ENCODE results near the gene PRKACA.

The PRKACA gene

DNA sequence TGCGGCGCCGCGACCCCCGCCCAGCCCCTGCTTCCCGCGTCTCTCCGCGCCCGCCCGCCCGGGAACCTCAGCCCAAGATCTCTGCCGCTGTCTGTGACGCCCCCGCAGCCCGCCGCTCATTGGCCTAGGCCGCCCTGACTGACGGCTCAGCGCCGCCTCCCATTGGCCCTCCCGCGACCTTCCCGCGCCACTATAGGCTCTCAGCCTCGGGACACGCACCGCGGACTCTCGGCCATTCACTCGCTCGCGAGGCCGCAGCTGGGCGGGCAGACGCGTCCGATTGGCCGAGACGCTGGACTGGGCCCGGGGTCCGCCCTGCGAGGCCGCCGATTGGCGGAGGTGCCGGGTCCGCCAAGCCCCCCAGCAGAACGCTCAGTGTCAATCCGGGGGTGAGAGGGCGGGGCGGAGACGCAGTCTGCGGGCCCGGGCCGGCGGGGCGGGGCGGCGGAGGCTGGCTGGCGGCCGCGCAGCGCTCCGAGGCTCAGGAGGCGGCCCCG is at the start of gene PRKACA:
TSS of gene PRKACA (minus strand) at position 95 of the 497 bp plus-strand sequence. CDS start 215 bp downstream, outside the sequence.
- DNase-seq = peak; percentile 99

DNA sequence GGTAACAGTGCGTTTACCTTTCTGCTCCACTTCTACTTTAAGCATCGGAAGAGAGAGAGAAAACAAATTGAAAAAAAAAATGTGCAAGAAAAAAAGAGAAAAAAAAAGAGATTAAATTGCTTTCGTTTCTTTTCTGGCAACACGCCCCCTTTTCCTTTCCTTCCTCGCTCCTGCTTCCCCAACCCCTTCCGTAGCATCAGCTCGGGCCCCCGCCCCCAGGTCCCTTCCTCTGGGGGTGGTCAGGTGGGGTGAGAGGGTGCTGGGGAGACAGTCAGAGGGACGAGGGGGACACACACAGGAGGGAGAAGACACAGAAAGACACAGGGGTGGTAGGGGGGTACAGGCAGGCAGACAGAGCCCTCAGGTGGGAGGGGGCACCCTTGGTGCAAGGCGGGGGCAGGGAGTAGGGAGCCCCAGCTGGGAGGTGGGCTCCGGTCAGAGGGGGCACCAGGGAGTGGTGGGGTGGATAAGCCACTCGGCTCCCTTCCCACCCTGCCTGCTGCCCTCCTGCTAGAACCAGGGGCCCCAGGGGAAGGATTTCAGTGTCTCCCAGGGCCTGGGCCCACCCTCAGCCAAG is 49.5 kb upstream of the PRKACA start:
- DNase-seq = no peak

DNA sequence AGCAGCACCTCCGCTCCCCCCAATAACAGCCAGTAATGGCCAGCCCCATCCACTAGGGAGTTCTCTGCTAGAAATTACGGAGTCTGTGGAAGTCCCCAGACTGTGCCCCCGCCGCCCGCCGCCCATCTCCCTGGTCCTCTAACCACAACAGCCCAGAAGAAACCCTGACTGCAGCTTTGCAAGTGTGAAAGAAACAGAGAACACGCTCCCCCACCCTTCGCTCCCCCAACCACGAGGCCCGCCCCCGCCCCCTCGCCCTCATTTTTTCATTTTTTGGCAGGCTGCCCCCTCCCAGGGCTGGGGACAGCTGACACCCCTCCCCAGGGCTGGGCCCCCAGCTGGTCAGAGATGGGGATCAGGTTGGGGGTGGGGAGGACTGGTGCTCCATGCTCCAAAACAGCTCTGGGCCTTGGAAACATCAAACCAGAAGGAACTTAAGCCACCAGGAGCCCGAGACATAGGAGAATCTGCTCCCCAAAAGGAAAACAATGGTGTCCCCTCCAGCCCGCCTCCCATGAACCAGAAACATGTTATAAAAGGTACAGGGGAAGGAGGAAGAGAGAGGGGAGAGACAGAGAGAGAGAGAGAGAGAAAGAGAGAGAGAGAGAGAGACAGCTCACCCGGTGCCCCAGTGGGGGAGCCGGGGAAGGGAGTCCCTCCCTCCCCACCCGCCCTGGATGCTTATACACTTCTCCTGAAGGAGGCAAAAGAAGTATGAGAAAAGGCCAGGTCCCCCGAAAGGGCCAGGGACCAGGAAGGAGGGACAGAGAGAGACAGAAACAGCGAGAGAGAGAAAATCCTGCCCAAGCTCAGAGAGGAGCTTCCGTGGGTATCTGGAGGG is 48.6 kb upstream of the PRKACA start:
- no peak for DNase-seq

DNA sequence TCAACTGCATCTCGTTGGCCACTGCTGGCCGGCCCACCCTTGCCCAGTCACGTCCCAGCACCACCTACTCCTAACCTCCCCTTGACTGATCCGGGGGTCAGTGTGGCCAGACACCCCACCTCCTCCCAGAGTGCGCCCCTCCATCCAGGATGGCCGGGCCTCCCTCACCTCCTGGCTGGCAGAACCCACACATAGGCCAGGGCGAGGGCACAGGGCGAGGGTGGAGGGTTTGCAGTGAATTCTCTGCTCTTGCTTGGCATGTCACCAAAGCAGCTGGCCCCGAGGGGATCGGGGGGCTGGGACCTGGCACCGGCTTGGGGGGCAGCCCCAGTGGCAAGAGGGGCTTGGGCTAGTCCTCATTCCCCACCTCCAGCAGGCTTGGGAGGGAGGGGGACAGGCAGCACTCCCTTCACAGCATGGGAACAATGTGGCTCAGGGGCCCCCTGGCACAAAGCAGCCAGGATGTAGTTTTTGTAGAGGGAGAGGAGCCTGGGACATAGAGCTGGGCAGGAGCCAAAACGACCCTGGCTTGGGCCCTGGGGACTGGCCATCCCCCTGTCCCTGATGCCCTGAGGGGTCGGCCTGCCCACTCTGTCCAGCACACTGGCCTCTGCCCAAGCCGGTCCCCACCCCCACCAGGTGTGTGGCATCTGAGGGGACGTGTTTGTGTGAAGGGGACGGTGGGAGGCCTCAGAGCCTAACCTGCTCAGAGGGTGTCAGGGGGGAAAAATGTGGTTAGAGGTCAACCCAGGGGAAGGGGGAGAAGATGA is 47.3 kb upstream of the PRKACA start:
- no peak for DNase-seq

DNA sequence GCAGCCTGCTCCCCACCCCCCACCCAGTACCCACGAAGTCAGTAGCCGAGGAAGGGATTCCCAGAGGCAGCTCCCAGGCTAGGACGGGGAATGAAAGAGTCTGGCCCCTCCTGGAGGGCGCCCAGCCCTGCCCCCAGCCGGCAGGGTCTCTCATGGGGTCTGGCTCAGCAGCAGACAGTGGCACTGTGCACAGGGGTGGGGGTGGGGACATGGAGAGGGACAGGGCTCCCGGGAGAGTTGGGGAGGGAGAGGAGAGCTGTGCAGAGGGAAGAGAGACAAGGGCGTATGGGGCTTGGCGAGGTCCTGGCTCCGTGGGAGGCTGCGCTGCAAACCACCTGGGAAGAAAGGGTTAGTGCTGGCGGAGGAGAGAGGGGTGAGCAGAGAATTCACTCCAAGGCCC is 46.5 kb upstream of the PRKACA start:
- DNase-seq = no peak

DNA sequence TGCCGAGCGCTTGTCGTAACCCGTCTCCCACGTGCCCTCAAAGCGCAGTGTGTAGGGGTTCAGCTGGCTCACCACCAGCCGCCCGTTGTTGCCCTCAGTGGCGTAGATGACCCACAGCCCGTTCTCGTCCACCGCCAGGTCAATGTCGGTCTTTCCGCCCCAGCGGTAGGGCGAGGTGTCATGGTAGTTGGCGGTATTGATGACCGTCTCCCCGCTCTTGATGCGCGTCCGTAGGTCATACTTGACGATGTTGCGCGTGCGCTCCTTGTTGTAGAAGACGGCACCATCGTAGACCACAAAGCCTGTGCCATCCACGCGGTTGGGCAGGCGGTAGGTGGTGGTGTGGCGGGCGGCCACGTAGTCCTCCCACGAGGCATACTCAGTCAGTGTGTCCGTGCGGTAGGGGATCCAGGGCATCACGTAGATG is 45.3 kb upstream of the PRKACA start:
- no peak for DNase-seq

DNA sequence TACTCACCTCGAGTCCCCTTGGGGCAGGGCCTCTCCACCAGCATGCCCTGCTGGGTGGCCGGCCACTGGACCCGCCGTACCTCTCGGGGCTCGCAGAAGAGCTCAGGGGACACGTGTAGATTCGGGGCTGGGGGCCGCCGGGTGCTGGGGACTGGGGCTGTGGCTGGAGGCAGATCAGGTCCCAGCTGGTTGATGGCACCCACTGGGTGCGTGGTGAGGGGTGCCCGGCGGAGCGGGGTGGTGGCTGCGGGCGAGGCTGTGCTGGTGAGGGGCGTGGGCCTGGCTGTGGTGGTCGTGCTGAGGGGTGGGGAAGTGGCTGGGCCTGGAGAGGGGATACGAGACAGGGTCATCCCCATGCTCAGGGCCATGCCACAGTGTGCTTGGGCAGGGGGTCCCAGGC is 43.7 kb upstream of the PRKACA start:
- no peak for DNase-seq

DNA sequence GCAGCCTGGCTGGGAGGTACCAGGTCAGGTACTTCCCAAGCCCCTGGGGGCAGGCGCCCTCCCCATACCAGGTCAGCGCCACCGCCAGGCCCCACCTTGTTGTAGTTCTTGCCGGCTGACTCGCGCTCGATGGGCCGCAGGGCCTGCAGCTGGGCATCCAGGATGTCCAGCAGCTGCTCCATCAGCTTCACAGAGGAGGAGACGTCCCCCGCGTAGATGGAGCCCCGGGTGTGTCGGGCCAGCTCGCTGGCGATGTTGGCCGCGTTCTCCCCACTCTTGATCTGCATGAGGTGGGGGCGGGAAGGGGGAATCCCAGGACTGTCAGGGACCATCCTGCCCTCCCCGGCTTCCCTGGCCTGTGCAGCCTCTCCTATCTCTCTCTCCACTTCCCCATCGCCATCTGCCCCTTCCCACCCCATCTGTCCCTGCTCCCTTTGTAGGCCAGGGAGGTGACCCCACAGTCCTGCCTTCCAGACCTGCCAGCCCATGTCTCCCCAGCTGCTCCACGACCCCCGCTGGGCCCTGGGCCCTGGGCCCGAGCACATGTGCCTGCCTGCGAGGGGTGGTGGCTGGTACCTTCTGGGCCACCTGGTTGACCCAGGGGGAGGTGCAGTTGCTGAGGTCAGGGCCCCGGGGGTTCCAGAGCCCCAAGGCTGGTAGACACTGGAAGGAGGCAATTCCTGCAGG is 42.6 kb upstream of the PRKACA start:
- DNase-seq = no peak

DNA sequence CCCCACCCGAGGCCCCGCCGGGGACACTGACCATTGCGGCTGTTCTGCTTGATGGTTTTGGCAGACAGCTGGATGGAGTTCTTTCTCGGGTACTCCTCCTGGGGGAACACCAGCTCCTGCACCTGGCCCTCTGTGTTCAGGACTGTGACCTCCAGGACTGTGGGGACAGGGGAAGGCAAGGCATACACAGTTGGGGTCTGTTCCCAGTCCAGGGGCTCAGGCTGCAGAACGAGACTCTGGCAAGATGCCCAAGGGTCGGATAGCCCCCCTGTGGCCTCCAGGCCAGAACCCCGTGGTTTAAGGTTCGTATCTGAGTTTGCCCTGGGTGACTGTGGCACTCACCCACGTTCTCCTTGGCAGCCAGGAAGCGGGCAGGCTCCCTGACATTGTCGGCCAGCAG is 41.5 kb upstream of the PRKACA start:
- DNase-seq = no peak

DNA sequence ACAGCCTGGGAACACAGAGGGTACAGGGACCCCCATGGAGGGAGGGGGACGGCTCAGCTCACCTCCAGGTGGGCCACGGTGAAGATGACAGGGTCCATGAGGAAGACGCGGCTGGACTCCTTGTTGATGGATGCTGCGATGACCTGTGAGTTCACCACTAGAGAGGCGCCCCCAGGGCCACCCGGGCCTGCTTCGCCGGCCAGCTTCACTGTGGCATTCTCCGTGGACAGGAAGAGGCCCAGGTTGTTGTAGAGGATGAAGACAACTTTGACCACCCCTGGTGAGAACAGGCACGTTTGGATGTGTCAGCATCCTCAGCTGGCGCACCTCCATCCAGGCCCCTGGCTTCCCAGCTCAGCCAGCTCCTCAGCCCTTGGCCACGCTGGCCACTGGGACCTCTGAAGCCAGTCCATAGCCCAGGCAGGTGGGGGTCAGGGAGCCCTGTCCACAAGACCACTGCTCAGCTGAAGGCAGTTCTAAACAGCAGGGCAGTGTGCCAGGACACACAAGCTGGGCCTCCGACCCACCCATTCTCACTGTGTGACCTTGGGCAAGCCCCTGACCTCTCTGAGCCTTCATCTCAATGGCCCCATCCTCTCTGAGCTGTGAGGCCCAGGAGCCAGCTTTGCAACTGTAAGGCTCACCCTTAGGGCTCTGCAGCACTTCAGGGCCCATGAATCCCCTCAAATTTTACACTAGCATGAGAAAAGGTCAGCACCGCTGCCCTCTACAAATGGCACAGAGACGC is 40.9 kb upstream of the PRKACA start:
- DNase-seq = no peak

DNA sequence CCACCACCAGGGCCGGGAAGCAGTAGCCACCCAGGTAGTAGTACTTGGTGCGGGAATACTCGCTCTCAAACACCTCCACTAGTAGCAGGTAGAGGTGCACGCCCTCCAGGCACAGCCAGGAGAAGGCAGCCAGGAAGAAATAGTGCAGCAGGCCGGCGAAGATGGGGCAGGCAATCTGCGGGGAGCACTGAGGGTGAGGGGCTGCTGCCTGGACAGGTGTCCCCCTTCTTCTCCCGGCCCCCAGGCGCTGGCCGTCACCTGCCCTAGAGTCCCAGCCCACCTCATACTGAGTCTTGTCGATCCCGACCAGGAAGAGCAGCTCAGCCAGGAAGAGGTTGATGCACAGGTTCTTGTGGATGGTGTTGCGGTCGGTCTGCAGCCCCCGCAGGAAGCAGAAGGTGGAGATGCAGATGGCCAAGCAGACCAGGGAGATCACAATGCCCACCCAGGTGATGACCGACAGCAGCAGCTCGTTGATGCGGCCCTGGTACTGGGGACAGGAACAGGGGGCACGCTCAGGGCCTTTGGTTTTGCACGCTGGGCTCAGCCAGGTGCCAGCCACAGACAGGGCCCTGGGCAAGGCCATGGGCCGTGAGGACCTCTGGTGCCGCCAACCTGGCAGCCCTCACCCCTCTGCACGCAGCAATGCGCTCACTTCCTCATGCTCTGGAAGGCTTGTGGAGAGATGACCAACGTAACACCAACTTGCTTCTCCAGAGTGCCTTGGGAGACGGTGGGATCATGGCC is 39.6 kb upstream of the PRKACA start:
- no peak for DNase-seq

DNA sequence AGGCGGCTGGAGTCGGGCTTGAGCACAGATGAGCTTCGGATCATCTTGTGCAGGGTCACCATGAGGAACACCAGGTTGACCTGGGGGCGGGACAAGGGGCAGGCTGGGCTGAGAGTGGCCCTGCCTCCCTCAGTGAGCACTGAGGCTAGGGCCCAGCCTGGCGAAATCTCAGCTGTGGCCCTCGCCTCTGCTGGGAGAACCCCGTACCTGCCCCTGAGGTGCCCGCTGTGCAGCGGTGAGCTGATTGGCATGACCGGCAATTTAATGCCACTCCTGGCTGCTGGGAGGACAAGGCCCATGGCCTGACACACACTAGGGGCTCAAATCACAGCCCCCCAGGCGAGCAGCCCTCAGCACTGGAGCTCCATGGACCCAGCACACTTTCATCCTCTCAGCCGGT is 38.6 kb upstream of the PRKACA start:
- DNase-seq = no peak

DNA sequence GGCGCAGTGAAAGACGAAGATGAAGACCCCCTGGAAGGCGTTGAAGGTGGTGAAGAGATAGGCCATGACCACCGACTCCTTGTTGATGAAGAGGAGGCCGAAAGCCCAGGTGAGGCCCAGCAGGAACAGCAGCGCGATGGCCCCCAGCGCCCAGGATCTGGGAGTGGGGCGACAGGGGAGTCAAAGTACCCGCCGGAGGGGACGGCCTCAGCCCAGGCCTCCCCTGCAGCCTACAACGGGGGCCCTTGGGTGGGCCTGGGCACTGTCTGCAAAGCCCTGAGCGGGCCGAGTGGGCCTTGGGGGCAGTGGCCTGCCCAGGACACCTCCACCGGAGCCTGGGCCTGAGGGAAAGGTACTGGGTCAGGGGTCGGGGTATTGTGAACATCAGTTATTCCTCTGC is 37.8 kb upstream of the PRKACA start:
- no peak for DNase-seq

DNA sequence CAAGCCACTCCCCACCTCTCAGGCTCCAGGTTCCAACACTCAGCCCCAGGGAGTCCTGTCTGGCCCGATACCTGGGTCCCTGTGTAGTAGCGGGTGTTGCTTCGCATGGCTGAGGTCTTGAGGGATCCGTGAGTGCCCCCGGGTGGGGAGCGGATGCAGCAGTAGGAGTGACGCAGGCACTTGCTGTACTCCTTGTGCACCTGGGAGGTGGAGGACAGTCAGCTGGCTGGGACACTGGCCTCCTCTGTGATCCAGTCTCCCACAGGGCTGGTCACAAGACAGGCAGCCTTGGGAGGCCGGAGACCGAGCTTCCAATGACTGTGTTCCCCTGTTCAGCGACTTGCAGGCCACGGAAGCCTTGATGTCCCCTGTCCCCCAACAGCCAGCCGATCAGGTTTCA is 35.2 kb upstream of the PRKACA start:
- DNase-seq = no peak

DNA sequence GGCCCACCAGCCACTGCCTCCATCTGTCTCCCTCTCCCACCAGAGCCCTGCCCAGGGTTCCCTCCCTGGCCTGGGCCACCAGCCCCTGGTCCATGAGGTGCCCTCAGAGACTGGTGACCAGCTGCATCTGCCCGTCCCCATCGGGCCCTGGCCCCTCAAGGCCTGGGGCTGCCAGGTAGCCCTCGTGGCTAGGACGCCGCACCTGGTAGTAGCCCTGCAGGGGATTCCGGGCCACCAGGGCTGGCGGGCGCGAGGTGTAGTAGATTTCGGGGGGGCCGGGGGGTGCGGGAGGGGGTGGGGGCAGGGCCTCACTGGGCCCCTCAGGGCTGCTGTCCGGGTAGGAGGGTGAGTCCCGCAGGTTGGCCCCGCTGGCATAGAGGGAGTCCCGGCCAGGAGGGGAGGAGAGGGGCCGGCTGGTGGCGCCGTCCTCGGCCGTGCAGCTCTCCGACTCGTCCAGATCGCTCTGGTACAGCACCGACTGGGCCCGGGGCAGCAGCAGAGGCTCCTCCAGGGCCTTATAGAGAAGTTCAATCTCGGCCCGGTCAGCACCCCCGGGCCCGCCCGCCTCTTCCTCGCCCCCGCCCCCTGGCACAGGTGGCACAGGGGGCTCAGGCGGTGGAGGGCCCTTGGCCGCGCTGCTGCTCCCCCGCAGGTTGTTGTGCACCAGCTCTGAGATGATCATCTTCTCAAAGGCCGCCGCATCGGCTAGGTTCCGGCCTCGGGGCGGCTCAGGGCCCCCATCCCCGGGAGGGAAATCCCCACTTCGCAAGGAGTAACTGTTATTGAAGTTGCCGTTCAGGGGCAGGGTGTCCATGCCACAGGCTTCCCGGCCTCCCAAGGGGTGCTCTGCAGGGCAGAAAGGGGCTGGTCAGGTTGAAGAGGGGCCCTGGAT is 33.5 kb upstream of the PRKACA start:
- DNase-seq = no peak

DNA sequence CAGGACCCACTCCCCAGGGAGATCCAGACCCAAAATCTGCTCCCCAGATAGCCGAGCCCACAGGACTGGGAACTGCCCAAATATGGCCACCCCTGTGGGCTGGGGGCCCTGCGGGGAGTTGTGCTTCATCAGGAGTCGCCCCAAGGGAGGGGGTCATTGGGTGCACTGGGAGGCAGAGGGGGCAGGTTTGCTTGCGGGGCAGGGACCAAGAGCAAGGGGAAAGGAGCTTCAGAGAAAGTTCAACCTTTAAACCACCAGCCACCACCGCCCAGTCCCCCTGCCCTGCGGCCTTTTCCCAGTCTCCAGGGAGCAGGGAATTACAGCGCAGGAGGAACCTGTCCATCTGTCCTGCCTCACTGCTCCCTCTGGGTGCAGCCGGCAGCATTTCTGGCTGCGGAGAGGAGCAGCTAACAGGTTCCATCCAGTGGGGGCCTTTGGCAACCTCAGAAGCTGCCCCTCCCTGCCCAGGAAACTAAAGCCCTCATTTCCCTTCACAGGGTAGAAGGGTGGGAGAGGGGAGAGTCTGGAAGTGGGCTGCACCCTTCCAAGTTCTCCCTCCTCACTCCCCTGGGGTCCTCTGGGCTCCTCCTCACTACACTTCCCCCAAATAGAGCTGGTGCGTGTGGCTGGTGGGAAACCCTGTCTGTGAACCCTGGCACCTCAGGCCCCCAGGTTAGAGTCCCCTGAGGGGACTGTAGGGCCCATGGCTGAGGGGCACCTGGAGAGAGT is 32.6 kb upstream of the PRKACA start:
- no peak for DNase-seq

DNA sequence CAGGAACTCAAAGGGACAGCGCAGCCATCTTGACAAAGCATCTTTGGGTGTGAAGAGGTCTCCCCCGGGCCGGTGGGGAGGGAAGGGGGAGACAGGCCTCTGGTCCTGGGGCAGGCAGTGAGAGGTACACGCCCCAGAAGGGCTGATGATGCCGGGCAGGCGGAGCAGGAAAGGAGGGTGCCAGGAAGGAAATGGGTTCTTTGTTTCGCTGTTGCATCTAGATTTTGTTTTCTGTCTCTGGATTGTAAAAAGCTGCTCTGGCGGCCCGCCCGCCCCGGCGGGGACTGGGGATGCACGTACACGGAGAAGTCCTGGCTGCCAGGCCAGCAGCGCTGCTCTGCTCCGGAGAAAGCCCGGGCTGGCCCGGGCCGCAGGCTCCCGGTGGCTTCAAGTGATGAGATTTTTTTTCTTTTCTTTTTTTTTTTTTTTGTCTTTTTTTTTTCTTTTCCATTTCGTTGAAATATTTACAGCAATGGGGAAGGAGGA is 32.0 kb upstream of the PRKACA start:
- peak; percentile 35 for DNase-seq

DNA sequence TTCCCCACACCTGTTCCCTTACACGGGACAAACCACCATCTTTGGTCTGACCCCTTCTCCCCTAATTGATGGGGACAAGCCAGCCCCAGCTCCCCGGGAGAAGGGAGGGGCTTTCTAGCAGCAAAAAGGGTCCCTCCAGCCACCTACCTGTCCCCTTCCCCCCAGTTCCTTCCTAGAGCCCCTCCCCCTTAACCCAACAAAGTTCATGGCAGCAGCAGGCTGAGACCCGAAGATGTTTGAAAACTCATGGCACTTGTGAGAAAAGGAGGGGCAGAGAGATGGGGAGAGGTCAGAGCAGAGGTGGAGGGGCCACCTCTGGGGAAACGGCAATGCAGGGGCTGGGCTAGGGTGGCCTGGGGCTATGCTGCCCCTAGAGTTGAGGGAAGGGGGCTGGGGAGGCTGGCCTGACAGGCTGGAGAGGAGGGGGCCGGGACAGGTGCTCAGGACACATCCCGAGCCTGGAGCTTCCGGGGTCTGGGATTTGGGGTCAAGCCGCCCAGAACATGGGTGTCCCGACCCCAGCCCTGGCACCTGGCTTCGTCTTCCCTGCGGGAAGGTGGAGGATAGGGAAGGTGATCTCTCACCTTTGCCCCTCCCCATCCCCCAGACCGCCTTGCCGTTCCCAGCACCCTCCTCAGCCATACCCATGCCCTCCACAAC is 31.3 kb upstream of the PRKACA start:
- no peak for DNase-seq

Measured in fibroblast of skin of right quadriceps (primary cell).